Naive B cell (primary cell): ENCODE data around the gene COPS9. TPM values are rescaled to one million over a fixed set of nuclear protein-coding genes. Genes with fewer than 3 reads are reported as not detected.

Source experiments
- ATAC-seq, 2 donors: fragments of 150-1000 bp; cut with Tn5 transposase; 2 replicates each; pipeline ENCODE4 v1.10.0; 2021; ENCODE audit warnings: low read depth in 2 of 2, mild to moderate bottlenecking in 2 of 2, moderate library complexity in 2 of 2
- DNase-seq: peaks from one replicate; pipeline ENCODE4 v3.0.0; 2022
- H3K27ac Mint-ChIP-seq, 6 donors: one replicate each; pipeline ENCODE4 v1.8.0; 2020 to 2022; ENCODE audit warnings: mild to moderate bottlenecking in 6 of 6, mixed read lengths in 6 of 6, moderate library complexity in 5 of 6, inconsistent platforms in 2 of 6
- H3K27me3 Mint-ChIP-seq, 3 donors: one replicate each; pipeline ENCODE4 v1.8.0; 2021 to 2022; ENCODE audit warnings: mixed read lengths in 3 of 3, mild to moderate bottlenecking in 1 of 3
- H3K36me3 Mint-ChIP-seq, 2 donors: one replicate each; pipeline ENCODE4 v1.8.0; 2020 to 2022; ENCODE audit warnings: mixed read lengths in 2 of 2, inconsistent platforms in 1 of 2, mild to moderate bottlenecking in 1 of 2
- H3K4me1 Mint-ChIP-seq, 3 donors: one replicate each; pipeline ENCODE4 v1.8.0; 2020 to 2022; ENCODE audit warnings: mixed read lengths in 3 of 3, inconsistent platforms in 1 of 3, mild to moderate bottlenecking in 1 of 3, moderate library complexity in 1 of 3
- H3K4me3 Mint-ChIP-seq, 8 donors: one replicate each; pipeline ENCODE4 v1.8.0; 2020 to 2022; ENCODE audit warnings: mild to moderate bottlenecking in 8 of 8, mixed read lengths in 8 of 8, moderate library complexity in 8 of 8, inconsistent platforms in 2 of 8
- H3K9me3 Mint-ChIP-seq, 7 donors: one replicate each; pipeline ENCODE4 v1.8.0; 2020 to 2022; ENCODE audit warnings: mixed read lengths in 7 of 7, mild to moderate bottlenecking in 5 of 7, inconsistent platforms in 2 of 7, moderate library complexity in 1 of 7
- polyA plus RNA-seq, 6 donors: library from polyadenylated mRNA; unstranded; fragments of 300-500 nt; fragmentation: Illumina TruSeq; gene quantifications; one replicate each; pipeline ENCODE4 v1.2.3, GENCODE V29; 2021; ENCODE audit warnings: low read depth in 6 of 6

The COPS9 gene
- polyA plus RNA-seq, 6 donors from 2014 or later: 182 to 232 (median 207) TPM

- Mint-ChIP-seq H3K4me1 (peaks cover 23 to 37% (median 31%) of the 10 kb centered on the region in 3 donors), H3K27ac (no peak overlapping the region), H3K27me3 (no peaks in the 10 kb centered on the region), H3K4me3 (peak overlapping the region in 2 of 8 donors; percentile 31 to 94), H3K36me3 (peaks cover 0 to 4% of the 10 kb centered on the region in 2 donors), H3K9me3 (no peaks in the 10 kb centered on the region)
- ATAC-seq: no peak
- DNase-seq: no peak
These were observed 3.5 kb downstream of the COPS9 start for GRCh38 chr2:240132651-240132980.

GRCh38 chr2:240131941-240132650, 4.0 kb downstream of the COPS9 start:
- H3K27ac Mint-ChIP-seq: no peak overlapping the region
- H3K27me3 Mint-ChIP-seq: no peaks in the 10 kb centered on the region
- H3K4me1 Mint-ChIP-seq: peaks cover 19 to 36% (median 28%) of the 10 kb centered on the region in 3 donors
- H3K9me3 Mint-ChIP-seq: no peaks in the 10 kb centered on the region
- H3K4me3 Mint-ChIP-seq: no peak overlapping the region
- DNase-seq (no peak), ATAC-seq (no peak)
- peaks cover 0 to 9% of the 10 kb centered on the region in 2 donors for H3K36me3 Mint-ChIP-seq

GRCh38 chr2:240131296-240131695, 4.8 kb downstream of the COPS9 start:
- Mint-ChIP-seq H3K4me3 (peak overlapping the region in 2 of 8 donors; percentile 21 to 44), H3K27ac (no peak overlapping the region), H3K27me3 (no peaks in the 10 kb centered on the region), H3K9me3 (no peaks in the 10 kb centered on the region), H3K36me3 (peaks cover 6 to 17% of the 10 kb centered on the region in 2 donors), H3K4me1 (peaks cover 16 to 33% (median 25%) of the 10 kb centered on the region in 3 donors)
- no peak for ATAC-seq
- DNase-seq: no peak

GRCh38 chr2:240130393-240131195, 5.5 kb downstream of the COPS9 start:
- peak overlapping the region in 1 of 8 donors; percentile 21 for H3K4me3 Mint-ChIP-seq

DNA sequence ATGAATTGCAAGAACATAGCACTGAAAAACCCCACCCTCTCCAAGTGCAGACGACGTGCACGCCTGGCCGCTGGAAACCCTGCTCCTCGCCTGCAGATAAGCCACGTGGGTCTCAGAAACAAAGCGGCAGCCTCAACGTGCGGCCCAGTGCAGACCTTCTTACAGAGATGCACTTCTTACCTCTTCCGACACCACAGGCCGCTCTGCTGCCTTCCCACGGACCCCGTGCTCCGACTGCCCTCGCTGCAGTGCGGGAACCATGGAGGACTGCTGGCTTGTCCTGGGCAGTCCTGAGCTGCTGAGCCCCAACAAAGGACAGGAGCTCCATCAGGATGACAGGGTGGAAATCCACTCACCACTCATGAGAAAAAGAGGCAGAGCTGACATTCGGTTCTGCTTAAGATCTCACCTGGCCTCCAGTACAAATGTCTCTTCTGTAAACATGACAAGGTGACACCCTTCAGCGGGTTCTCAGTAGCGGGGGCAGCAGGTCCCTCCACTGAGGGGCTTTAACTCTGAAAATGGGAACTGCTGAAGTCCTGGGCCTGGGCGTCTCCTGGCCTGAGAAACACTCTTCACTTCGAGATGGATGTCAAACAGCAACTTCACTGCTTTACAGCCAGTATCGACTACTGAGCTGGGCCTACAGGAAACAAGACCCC, 6.2 kb downstream of the COPS9 start:
- no peak for DNase-seq

More at GRCh38 chr2:240130393-240131195, 5.5 kb downstream of the COPS9 start:
- no peak overlapping the region for H3K27ac Mint-ChIP-seq
- ATAC-seq (no peak), DNase-seq (no peak)
- H3K4me1 Mint-ChIP-seq: peaks cover 14 to 26% (median 24%) of the 10 kb centered on the region in 3 donors
- H3K9me3 Mint-ChIP-seq: no peaks in the 10 kb centered on the region
- H3K27me3 Mint-ChIP-seq: no peaks in the 10 kb centered on the region
- peaks cover 9 to 21% of the 10 kb centered on the region in 2 donors for H3K36me3 Mint-ChIP-seq

GRCh38 chr2:240129311-240129710, 6.8 kb downstream of the COPS9 start:
- Mint-ChIP-seq H3K4me1 (peaks cover under 1 to 14% (median 11%) of the 10 kb centered on the region in 3 donors), H3K27me3 (no peaks in the 10 kb centered on the region), H3K36me3 (peaks cover 16 to 21% of the 10 kb centered on the region in 2 donors), H3K4me3 (no peak overlapping the region), H3K9me3 (no peaks in the 10 kb centered on the region), H3K27ac (no peak overlapping the region)
- ATAC-seq (no peak), DNase-seq (no peak)

More for the DNA sequence above, 6.2 kb downstream of the COPS9 start:
- no peak for ATAC-seq
- H3K9me3 Mint-ChIP-seq: no peaks in the 10 kb centered on the region
- H3K36me3 Mint-ChIP-seq: peaks cover 15 to 21% of the 10 kb centered on the region in 2 donors
- no peak overlapping the region for H3K4me3 Mint-ChIP-seq
- H3K27me3 Mint-ChIP-seq: no peaks in the 10 kb centered on the region
- peak overlapping the region in 2 of 6 donors; percentile 9 to 65 for H3K27ac Mint-ChIP-seq
- H3K4me1 Mint-ChIP-seq: peaks cover 6 to 19% (median 16%) of the 10 kb centered on the region in 3 donors

DNA sequence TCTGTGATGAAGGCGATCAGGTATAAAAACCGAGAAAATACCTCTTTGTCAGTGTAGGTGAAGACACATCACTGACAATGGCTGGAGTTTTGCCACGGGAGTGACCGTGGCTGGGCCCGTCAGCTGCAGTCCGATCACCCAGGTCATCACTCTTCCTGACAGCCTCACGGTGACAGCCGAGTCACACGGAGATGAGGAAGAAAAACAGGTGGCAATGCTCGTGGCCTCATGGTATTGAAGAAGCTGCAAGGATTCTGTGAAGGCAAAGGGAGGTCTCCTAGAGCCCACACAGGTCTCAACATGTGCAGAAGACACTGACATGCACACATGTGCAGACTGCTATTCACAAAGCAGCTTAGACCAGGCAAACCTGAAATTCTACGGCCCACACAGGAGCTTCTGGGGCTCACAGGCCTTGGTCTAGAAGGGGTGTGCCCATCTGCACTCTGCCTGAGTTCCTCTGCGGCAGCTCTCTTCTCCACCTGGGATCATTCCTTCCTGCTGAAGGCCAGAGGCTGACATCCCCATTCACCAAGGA, 7.4 kb downstream of the COPS9 start:
- no peaks in the 10 kb centered on the region for H3K27me3 Mint-ChIP-seq
- no peak overlapping the region for H3K4me3 Mint-ChIP-seq
- no peak for ATAC-seq
- H3K4me1 Mint-ChIP-seq: peaks cover 0 to 9% (median 5%) of the 10 kb centered on the region in 3 donors
- no peak for DNase-seq
- H3K36me3 Mint-ChIP-seq: peaks cover 16 to 21% of the 10 kb centered on the region in 2 donors
- no peak overlapping the region for H3K27ac Mint-ChIP-seq
- H3K9me3 Mint-ChIP-seq: no peaks in the 10 kb centered on the region

GRCh38 chr2:240127911-240128607, 8.0 kb downstream of the COPS9 start:
- Mint-ChIP-seq H3K27ac (no peak overlapping the region), H3K4me1 (peaks cover 0 to 9% (median 2%) of the 10 kb centered on the region in 3 donors), H3K36me3 (peaks cover 16 to 21% of the 10 kb centered on the region in 2 donors), H3K9me3 (no peaks in the 10 kb centered on the region), H3K4me3 (no peak overlapping the region), H3K27me3 (no peaks in the 10 kb centered on the region)
- DNase-seq: no peak
- ATAC-seq: no peak

GRCh38 chr2:240127191-240127750, 8.8 kb downstream of the COPS9 start:
- Mint-ChIP-seq H3K27me3 (no peaks in the 10 kb centered on the region), H3K4me1 (peaks cover 0 to 9% (median 0%) of the 10 kb centered on the region in 3 donors), H3K36me3 (peaks cover 16 to 21% of the 10 kb centered on the region in 2 donors), H3K4me3 (no peak overlapping the region), H3K27ac (no peak overlapping the region), H3K9me3 (no peaks in the 10 kb centered on the region)
- no peak for ATAC-seq
- no peak for DNase-seq

GRCh38 chr2:240126731-240127130, 9.4 kb downstream of the COPS9 start:
- DNase-seq (no peak), ATAC-seq (no peak)
- H3K36me3 Mint-ChIP-seq: peaks cover 16 to 21% of the 10 kb centered on the region in 2 donors
- no peak overlapping the region for H3K4me3 Mint-ChIP-seq
- H3K9me3 Mint-ChIP-seq: no peaks in the 10 kb centered on the region
- peaks cover 0 to 9% (median 0%) of the 10 kb centered on the region in 3 donors for H3K4me1 Mint-ChIP-seq
- H3K27ac Mint-ChIP-seq: peak overlapping the region in 1 of 6 donors; percentile 50
- H3K27me3 Mint-ChIP-seq: no peaks in the 10 kb centered on the region

DNA sequence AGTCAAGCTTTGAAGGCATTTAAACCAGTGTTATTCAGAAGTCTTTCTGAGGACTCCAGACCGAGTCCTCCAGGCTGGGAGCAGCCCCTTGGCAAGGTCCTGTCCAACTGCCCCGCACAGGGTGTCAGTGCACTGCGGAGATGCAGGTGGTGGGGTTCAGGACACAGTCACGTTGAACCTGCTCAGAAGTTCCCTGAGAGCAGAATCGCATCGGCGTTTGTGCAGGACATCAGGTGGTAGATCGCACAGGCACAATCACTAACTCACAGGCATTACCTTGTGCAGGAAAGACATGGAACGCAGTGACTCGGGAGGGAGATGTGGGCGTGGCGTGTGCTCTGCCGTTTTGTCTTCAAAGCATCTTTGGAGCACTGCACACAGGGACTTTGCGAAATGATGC, 10.4 kb downstream of the COPS9 start:
- Mint-ChIP-seq H3K4me3 (no peak overlapping the region), H3K27ac (peak overlapping the region in 1 of 6 donors; percentile 43), H3K27me3 (no peaks in the 10 kb centered on the region), H3K36me3 (peaks cover 16 to 21% of the 10 kb centered on the region in 2 donors), H3K4me1 (peaks cover 0 to 9% (median 0%) of the 10 kb centered on the region in 3 donors), H3K9me3 (no peaks in the 10 kb centered on the region)
- no peak for ATAC-seq
- no peak for DNase-seq

DNA sequence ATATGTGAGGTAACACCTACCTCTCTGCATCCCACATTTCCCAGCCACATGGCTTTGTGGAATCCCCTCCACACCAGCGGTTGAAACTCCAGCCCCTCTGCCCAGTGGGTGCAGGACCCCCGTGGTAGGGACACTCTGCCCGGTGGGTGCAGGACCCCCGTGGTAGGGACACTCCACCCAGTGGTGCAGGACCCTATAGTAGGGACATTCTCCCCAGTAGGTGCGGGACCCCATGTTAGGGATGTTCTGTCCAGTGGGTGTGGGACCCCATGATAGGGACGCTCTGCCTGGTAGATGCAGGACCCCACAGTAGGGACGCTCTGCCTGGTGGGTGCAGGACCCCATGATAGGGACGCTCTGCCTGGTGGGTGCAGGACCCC, 11.5 kb downstream of the COPS9 start:
- ATAC-seq: no peak
- DNase-seq: no peak
- H3K4me3 Mint-ChIP-seq: no peak overlapping the region
- peaks cover 0 to under 1% (median 0%) of the 10 kb centered on the region in 3 donors for H3K27me3 Mint-ChIP-seq
- peaks cover 0 to 9% (median 0%) of the 10 kb centered on the region in 3 donors for H3K4me1 Mint-ChIP-seq
- no peak overlapping the region for H3K27ac Mint-ChIP-seq
- H3K36me3 Mint-ChIP-seq: peaks cover 16 to 21% of the 10 kb centered on the region in 2 donors
- H3K9me3 Mint-ChIP-seq: peaks cover 0 to 5% (median 0%) of the 10 kb centered on the region in 7 donors
